ENCODE results near the gene NOP56.

Gene NOP56

DNA sequence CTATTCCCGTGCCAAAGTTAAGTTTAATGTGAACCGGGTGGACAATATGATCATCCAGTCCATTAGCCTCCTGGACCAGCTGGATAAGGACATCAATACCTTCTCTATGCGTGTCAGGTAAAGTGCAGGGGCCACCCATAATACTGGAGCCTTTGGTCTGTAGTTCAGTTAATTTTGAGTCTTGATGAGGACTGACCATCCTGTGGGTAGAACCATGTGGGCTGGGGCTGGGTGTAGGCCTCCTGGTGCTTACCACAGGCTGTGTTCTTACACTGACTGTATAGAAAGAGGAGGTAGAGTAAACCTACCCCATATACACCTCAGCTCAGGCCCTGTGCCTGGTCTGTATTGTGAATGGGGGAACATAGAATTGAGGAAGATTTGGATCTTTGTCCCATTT is 2.4 kb downstream of the NOP56 start:
- H3K4me3 ChIP-seq: no peak overlapping the region
- no peaks in the 10 kb centered on the region for H3K27me3 ChIP-seq
- peaks cover 49 to 65% (median 58%) of the 10 kb centered on the region in 3 donors for H3K36me3 ChIP-seq
- H3K4me1 ChIP-seq: peaks cover 0 to 21% (median 13%) of the 10 kb centered on the region in 4 donors
- H3K9me3 ChIP-seq: no peaks in the 10 kb centered on the region
- peak in 1 of 2 donors; percentile 23 for DNase-seq
- intact Hi-C loops (cut with DNase I; ENCODE audit: low total_unique reads): loop anchor here (5.0 to 10.0 kb wide), 3 partner anchors 130 to 1188 kb away; partner anchors contain the start of genes NSFL1C and SNRPB
- H3K27ac ChIP-seq: no peak overlapping the region
- TF ChIP-seq, protein P1, sequence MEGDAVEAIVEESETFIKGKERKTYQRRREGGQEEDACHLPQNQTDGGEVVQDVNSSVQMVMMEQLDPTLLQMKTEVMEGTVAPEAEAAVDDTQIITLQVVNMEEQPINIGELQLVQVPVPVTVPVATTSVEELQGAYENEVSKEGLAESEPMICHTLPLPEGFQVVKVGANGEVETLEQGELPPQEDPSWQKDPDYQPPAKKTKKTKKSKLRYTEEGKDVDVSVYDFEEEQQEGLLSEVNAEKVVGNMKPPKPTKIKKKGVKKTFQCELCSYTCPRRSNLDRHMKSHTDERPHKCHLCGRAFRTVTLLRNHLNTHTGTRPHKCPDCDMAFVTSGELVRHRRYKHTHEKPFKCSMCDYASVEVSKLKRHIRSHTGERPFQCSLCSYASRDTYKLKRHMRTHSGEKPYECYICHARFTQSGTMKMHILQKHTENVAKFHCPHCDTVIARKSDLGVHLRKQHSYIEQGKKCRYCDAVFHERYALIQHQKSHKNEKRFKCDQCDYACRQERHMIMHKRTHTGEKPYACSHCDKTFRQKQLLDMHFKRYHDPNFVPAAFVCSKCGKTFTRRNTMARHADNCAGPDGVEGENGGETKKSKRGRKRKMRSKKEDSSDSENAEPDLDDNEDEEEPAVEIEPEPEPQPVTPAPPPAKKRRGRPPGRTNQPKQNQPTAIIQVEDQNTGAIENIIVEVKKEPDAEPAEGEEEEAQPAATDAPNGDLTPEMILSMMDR (IDR thresholded peaks at IDR 0.05): no peak

DNA sequence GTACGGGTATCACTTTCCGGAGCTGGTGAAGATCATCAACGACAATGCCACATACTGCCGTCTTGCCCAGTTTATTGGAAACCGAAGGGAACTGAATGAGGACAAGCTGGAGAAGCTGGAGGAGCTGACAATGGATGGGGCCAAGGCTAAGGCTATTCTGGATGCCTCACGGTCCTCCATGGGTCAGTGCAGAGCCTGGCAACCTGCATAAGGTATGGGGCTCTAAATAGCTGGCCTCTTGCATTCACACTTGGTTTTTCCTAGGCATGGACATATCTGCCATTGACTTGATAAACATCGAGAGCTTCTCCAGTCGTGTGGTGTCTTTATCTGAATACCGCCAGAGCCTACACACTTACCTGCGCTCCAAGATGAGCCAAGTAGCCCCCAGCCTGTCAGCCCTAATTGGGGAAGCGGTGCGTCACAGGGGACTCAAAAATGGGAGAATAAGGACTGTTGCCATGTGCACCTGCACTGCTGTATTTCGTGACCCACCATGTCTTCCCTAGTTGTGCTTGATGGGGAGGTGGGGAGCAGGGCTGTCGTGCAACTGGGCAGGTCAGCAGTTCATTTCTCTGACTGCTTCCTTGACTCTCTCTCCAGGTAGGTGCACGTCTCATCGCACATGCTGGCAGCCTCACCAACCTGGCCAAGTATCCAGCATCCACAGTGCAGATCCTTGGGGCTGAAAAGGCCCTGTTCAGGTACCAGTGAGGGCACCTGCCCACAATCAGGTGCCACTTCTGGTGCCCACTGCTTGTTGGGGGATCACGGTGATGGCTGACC is 3.1 kb downstream of the NOP56 start:
- TF ChIP-seq, protein P1 (IDR thresholded peaks at IDR 0.05): no peak
- no peak overlapping the region for H3K4me3 ChIP-seq
- H3K4me1 ChIP-seq: peaks cover 0 to 21% (median 13%) of the 10 kb centered on the region in 4 donors
- peak in 1 of 2 donors; percentile 56 for DNase-seq
- H3K27me3 ChIP-seq: no peaks in the 10 kb centered on the region
- H3K36me3 ChIP-seq: peaks cover 56 to 72% (median 65%) of the 10 kb centered on the region in 3 donors
- H3K27ac ChIP-seq: no peak overlapping the region
- no peaks in the 10 kb centered on the region for H3K9me3 ChIP-seq
- intact Hi-C loops (cut with DNase I; ENCODE audit: low total_unique reads): loop anchor here (10.0 kb wide), 2 partner anchors 131 to 181 kb away; partner anchors contain the start of gene SNRPB

DNA sequence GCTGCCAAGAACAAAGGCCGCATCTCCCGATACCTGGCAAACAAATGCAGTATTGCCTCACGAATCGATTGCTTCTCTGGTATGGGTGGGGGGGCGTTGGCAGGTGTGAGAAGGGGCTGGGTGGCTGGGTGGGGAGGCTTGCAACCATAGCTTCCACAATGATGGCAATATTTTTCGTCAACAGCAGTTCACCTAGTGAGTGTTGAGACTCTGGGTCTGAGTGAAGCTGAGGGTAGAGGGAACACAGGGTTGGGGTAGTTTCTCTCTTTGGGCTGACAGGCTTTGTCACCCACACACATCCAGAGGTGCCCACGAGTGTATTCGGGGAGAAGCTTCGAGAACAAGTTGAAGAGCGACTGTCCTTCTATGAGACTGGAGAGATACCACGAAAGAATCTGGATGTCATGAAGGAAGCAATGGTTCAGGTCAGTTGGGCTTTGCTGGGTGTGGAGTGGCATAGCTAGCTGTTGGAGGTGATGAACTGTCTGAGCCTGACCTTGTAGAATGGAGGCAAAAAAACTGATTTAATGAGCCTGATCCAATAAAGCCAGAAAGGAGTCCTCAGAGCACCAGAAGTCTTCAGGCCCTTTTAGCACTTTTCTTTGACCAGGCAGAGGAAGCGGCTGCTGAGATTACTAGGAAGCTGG is 4.2 kb downstream of the NOP56 start:
- DNase-seq: peak in 1 of 2 donors; percentile 50
- Histone ChIP-seq H3K27me3 (no peaks in the 10 kb centered on the region), H3K27ac (no peak overlapping the region), H3K4me1 (peaks cover 0 to 15% (median 12%) of the 10 kb centered on the region in 4 donors), H3K4me3 (no peak overlapping the region), H3K36me3 (peaks cover 60 to 81% (median 74%) of the 10 kb centered on the region in 3 donors), H3K9me3 (no peaks in the 10 kb centered on the region)
- TF ChIP-seq, protein P1 (IDR thresholded peaks at IDR 0.05): no peak
- intact Hi-C loops (cut with DNase I; ENCODE audit: low total_unique reads): loop anchor here (10.0 kb wide), 2 partner anchors 132 to 182 kb away; partner anchors contain the start of gene SNRPB

DNA sequence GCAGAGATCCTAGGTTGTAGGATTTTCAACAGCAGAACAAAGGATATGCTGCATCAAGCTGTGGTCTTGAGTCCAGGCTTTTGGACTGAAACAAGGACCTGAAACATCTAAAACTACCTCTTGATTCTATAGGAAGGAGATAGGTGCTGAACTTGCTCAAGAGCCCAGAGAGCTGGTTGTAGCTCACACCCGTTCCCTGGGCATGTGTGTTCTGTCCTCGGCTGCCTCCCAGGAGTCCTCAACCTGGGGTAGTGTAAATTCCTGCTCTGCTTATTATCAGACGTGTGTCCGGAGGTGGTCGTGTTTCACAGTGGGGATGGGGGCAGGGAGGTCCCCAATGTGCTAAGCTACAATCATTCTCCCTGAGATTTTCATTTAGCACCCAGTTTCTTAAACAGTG is 4.8 kb downstream of the NOP56 start:
- Histone ChIP-seq H3K27ac (no peak overlapping the region), H3K36me3 (peaks cover 63 to 88% (median 81%) of the 10 kb centered on the region in 3 donors), H3K9me3 (no peaks in the 10 kb centered on the region), H3K4me3 (no peak overlapping the region), H3K4me1 (peaks cover 0 to 15% (median 12%) of the 10 kb centered on the region in 4 donors), H3K27me3 (no peaks in the 10 kb centered on the region)
- intact Hi-C loops (cut with DNase I; ENCODE audit: low total_unique reads): loop anchor here (10.0 kb wide), 2 partner anchors 132 to 182 kb away; partner anchors contain the start of gene SNRPB
- TF ChIP-seq, protein P1 (IDR thresholded peaks at IDR 0.05): no peak
- DNase-seq: peak in 1 of 2 donors; percentile 38

DNA sequence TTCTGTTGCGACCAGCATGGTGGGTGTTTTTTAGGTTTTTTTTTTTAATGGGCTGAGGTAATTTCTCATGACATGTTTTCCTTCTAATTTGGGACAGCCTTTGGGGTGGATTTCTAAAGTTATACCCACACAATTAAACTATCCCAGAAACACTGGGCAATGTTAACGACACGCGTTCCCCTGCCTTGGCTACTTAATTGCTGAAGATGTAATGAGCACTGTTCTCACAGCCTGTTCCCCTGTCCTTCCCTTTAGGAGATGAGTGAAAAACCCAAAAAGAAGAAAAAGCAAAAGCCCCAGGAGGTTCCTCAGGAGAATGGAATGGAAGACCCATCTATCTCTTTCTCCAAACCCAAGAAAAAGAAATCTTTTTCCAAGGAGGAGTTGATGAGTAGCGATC is 5.2 kb downstream of the NOP56 start:
- H3K9me3 ChIP-seq: no peaks in the 10 kb centered on the region
- DNase-seq: peak in 1 of 2 donors; percentile 2
- peaks cover 64 to 92% (median 81%) of the 10 kb centered on the region in 3 donors for H3K36me3 ChIP-seq
- H3K27me3 ChIP-seq: no peaks in the 10 kb centered on the region
- intact Hi-C loops (cut with DNase I; ENCODE audit: low total_unique reads): loop anchor here (10.0 kb wide), 2 partner anchors 133 to 183 kb away; partner anchors contain the start of gene SNRPB
- peaks cover 0 to 17% (median 13%) of the 10 kb centered on the region in 4 donors for H3K4me1 ChIP-seq
- no peak overlapping the region for H3K27ac ChIP-seq
- no peak overlapping the region for H3K4me3 ChIP-seq
- TF ChIP-seq, protein P1 (IDR thresholded peaks at IDR 0.05): no peak
